GM12891 (cell line): ENCODE results near the gene CEBPE.

Source experiments
- POLR2A ChIP-seq: IDR thresholded peaks from 2 replicates; pipeline ENCODE4 v1.6.1; 2011; ENCODE audit warnings: low read depth, low read length, control low read depth
- SPI1 ChIP-seq: IDR thresholded peaks from 2 replicates; pipeline ENCODE4 v1.6.1; 2011; ENCODE audit warnings: low read depth, low read length, control low read depth

- TF ChIP-seq POLR2A (no peak), SPI1 (no peak)
Observed at GRCh38 chr14:23093526-23093925, 25.5 kb downstream of the CEBPE start.
